Stimulated activated naive CD8-positive, alpha-beta T cell treated with anti-CD3 and anti-CD28 coated beads, Interleukin-15, Interleukin-2, amounts not matched to agents 100 U/mL and 50 U/mL, for 24 hours (primary cell): ENCODE data around the gene NUMA1.
A peak's percentile ranks its signal among the peaks of the same experiment; 100 is the strongest.

Experiments used
- ATAC-seq: fragments of 150-1000 bp; cut with Tn5 transposase; one replicate; pipeline ENCODE4 v1.10.0; 2021
- DNase-seq: peaks from one replicate; pipeline ENCODE4 v3.0.0; 2021

Gene NUMA1

GRCh38 chr11:72080326-72081183 is at the start of gene NUMA1, which contains the start of gene LRRC51:
TSS of gene NUMA1 (minus strand) at chr11:72080542. CDS start at chr11:72035943, 44,599 bp downstream.
TSS of gene LRRC51 (plus strand) at chr11:72080850. CDS start at chr11:72089084, 8,234 bp downstream.
- ATAC-seq (peak; percentile 96), DNase-seq (peak; percentile 98)

GRCh38 chr11:72129381-72129780 is 49.0 kb upstream of the NUMA1 start:
- ATAC-seq (no peak), DNase-seq (no peak)

GRCh38 chr11:72127923-72128322 is 47.6 kb upstream of the NUMA1 start:
- DNase-seq (no peak), ATAC-seq (no peak)

GRCh38 chr11:72125956-72126355 is 45.6 kb upstream of the NUMA1 start:
- DNase-seq: no peak
- no peak for ATAC-seq

GRCh38 chr11:72124046-72124445 is 43.7 kb upstream of the NUMA1 start:
- no peak for DNase-seq
- no peak for ATAC-seq

GRCh38 chr11:72123117-72123653 is 42.8 kb upstream of the NUMA1 start:
- DNase-seq (no peak), ATAC-seq (no peak)

GRCh38 chr11:72122607-72123006 is 42.3 kb upstream of the NUMA1 start:
- DNase-seq: no peak
- no peak for ATAC-seq

GRCh38 chr11:72120930-72121329 is 40.6 kb upstream of the NUMA1 start:
- DNase-seq (no peak), ATAC-seq (no peak)

GRCh38 chr11:72119198-72119597 is 38.9 kb upstream of the NUMA1 start:
- DNase-seq (no peak), ATAC-seq (no peak)

- ATAC-seq (no peak), DNase-seq (no peak)
Observed at GRCh38 chr11:72116019-72116755, 35.8 kb upstream of the NUMA1 start.

- no peak for ATAC-seq
- no peak for DNase-seq
Observed at GRCh38 chr11:72114570-72114969, 34.2 kb upstream of the NUMA1 start.

- DNase-seq (no peak), ATAC-seq (no peak)
Observed at GRCh38 chr11:72112978-72113808, 32.9 kb upstream of the NUMA1 start.

GRCh38 chr11:72112143-72112977 is 32.0 kb upstream of the NUMA1 start, which contains the start of gene ANAPC15:
TSS of gene ANAPC15 (minus strand) at chr11:72112695. CDS start at chr11:72111276, 1,419 bp downstream.
- DNase-seq (peak; percentile 98), ATAC-seq (peak; percentile 92)

- no peak for DNase-seq
Observed at GRCh38 chr11:72111300-72112142, 31.2 kb upstream of the NUMA1 start.

GRCh38 chr11:72105888-72106287 is 25.5 kb upstream of the NUMA1 start, which contains the start of gene TOMT:
TSS of gene TOMT (plus strand) at chr11:72105924. CDS start at chr11:72105952, 28 bp downstream.
- DNase-seq (no peak), ATAC-seq (no peak)

More at GRCh38 chr11:72111300-72112142, 31.2 kb upstream of the NUMA1 start:
- ATAC-seq: no peak

- ATAC-seq: no peak
Observed at GRCh38 chr11:72103754-72104167, 23.4 kb upstream of the NUMA1 start.

GRCh38 chr11:72102946-72103753 is 22.8 kb upstream of the NUMA1 start, which contains the start of gene LAMTOR1:
TSS of gene LAMTOR1 (minus strand) at chr11:72103297. CDS start at chr11:72103224, 73 bp downstream.
- ATAC-seq (peak; percentile 96), DNase-seq (peak; percentile 99)

More at GRCh38 chr11:72103754-72104167, 23.4 kb upstream of the NUMA1 start:
- DNase-seq: no peak

GRCh38 chr11:72102631-72102945 is 22.2 kb upstream of the NUMA1 start:
- DNase-seq (no peak), ATAC-seq (no peak)

- no peak for ATAC-seq
- DNase-seq: no peak
Observed at GRCh38 chr11:72102162-72102561, 21.8 kb upstream of the NUMA1 start.
